GM23248 (cell line): ENCODE data around the gene IL12RB1. TPM values are rescaled to one million over a fixed set of nuclear protein-coding genes. Genes with fewer than 3 reads are reported as not detected.
"Not testable (repeated sequence)": the region's sequence is repeated elsewhere in the genome, so short reads cannot be mapped to it uniquely, and the experiment has no call there.

Experiments
- DNase-seq: peaks from one replicate; pipeline ENCODE4 v3.0.0-alpha.2; 2015
- H2AFZ ChIP-seq: fragments of 200-600 bp; sonication (generic); 2 replicates; pipeline ENCODE4 v1.6.1; 2016; ENCODE audit warnings: antibody characterized with exemption
- H3F3A ChIP-seq: fragments of 200-600 bp; sonication (generic); 2 replicates; pipeline ENCODE4 v1.6.1; 2016; ENCODE audit warnings: mild to moderate bottlenecking, antibody characterized with exemption, mixed run types; ENCODE audit not compliant: insufficient read depth
- H3K27ac ChIP-seq: fragments of 200-600 bp; sonication (generic); 2 replicates; pipeline ENCODE4 v1.5.1; 2016; ENCODE audit warnings: mild to moderate bottlenecking
- H3K27me3 ChIP-seq: fragments of 200-600 bp; sonication (generic); replicated peaks from 2 replicates; pipeline ENCODE4 v1.6.1; 2016; ENCODE audit warnings: mild to moderate bottlenecking; ENCODE audit not compliant: insufficient read depth
- H3K36me3 ChIP-seq: fragments of 200-600 bp; sonication (generic); 2 replicates; pipeline ENCODE4 v1.6.1; 2016; ENCODE audit warnings: low read depth, mild to moderate bottlenecking
- H3K4me1 ChIP-seq: fragments of 200-600 bp; sonication (generic); 2 replicates; pipeline ENCODE4 v1.6.1; 2016; ENCODE audit warnings: mild to moderate bottlenecking; ENCODE audit not compliant: insufficient read depth
- H3K4me2 ChIP-seq: fragments of 200-600 bp; sonication (generic); one replicate; pipeline ENCODE4 v1.6.1; 2016; ENCODE audit warnings: mild to moderate bottlenecking; ENCODE audit not compliant: unreplicated experiment
- H3K4me3 ChIP-seq: fragments of 200-600 bp; sonication (generic); 2 replicates; pipeline ENCODE4 v1.5.1; 2016; ENCODE audit warnings: mild to moderate bottlenecking
- H3K79me2 ChIP-seq: fragments of 200-600 bp; sonication (generic); 2 replicates; pipeline ENCODE4 v1.6.1; 2016; ENCODE audit warnings: mild to moderate bottlenecking; ENCODE audit not compliant: insufficient read depth
- H3K9ac ChIP-seq: fragments of 200-600 bp; sonication (generic); 2 replicates; pipeline ENCODE4 v1.6.1; 2016; ENCODE audit warnings: mild to moderate bottlenecking
- H3K9me2 ChIP-seq: fragments of 200-600 bp; sonication (generic); 2 replicates; pipeline ENCODE4 v1.6.1; 2016; ENCODE audit warnings: mixed run types, mild to moderate bottlenecking, moderate library complexity; ENCODE audit not compliant: insufficient read depth
- H3K9me3 ChIP-seq: fragments of 200-600 bp; sonication (generic); one replicate; pipeline ENCODE4 v1.6.1; 2017; ENCODE audit warnings: low read depth
- H4K20me1 ChIP-seq: fragments of 200-600 bp; sonication (generic); 2 replicates; pipeline ENCODE4 v1.6.0; 2016; ENCODE audit not compliant: insufficient read depth
- EZH2 ChIP-seq: fragments of 200-600 bp; sonication (generic); IDR thresholded peaks from 2 replicates; pipeline ENCODE4 v1.6.1; 2018; ENCODE audit warnings: antibody characterized with exemption, mild to moderate bottlenecking; ENCODE audit not compliant: insufficient read depth, poor library complexity, severe bottlenecking
- EZH2phosphoT487 ChIP-seq: fragments of 200-600 bp; sonication (generic); IDR thresholded peaks from 2 replicates; pipeline ENCODE4 v1.6.1; 2018; ENCODE audit warnings: antibody characterized with exemption, moderate library complexity, mild to moderate bottlenecking, low read depth; ENCODE audit not compliant: insufficient read depth
- WGBS, 2 experiments: methylation state at CpG; one replicate each; pipeline ENCODE4 v1.1.6; 2015 to 2017; ENCODE audit warnings: low lambda C conversion rate in 2 of 2, low coverage in 1 of 2; ENCODE audit errors: missing lambda C conversion rate in 2 of 2; 5-methylcytosine and 5-hydroxymethylcytosine counted together
- in situ Hi-C: fragments of 300-500 bp; cut with MboI; formaldehyde crosslinking; loops from 2 replicates; pipeline ENCODE4 v1.15.0; 2020
- polyA plus RNA-seq: library from polyadenylated mRNA; unstranded; fragments of >200 nt; fragmentation: Nextera tagmentation; extraction: Ambion mirVana; gene quantifications from 2 replicates; pipeline ENCODE4 v1.2.1, GENCODE V29; 2016
- total RNA-seq: library from RNA; depleted of rRNA; stranded (reverse); fragments of >200 nt; shearing (Covaris generic); gene quantifications from 2 replicates; pipeline ENCODE4 v1.2.3, GENCODE V29; 2014

Gene IL12RB1
- total and polyA plus RNA-seq, 2 experiments from 2014 or later = not detected

DNA sequence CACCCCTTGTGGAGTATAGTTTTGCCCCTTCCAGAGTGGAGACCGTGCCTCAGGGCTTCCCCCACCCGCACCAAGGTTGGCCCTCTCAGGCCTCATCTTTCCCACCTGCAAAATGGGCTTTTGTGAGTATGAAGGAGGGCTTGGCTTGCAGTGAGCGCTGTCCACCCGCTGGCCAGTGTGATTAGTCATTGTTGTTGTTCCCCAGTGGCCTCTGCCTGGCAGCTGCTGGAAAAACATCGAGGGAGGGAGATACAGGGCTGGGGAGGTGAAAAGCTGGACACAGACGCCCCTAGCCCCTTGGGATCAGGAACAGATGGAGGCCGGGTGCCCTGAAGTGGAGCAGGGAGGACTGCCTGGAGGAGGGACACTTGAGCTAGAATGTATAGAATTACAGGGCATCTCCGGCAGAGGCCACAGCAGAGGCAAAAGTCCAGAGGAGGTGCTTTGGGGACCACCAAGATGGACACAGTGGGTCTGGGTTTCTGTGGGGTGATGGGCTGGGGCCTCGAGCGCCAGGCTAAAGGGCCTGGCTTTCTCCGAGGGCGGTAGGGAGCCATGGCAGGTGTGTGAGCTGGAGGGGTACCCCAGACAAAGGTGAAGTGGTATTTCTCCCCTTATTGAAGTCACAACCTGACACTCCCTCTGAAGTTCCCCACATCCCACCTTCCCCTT, 3.9 kb upstream of the IL12RB1 start:
- Histone ChIP-seq H4K20me1 (no peaks in the 10 kb centered on the region), H3K4me2 (no peak overlapping the region), H3K9me2 (no peaks in the 10 kb centered on the region), H3K36me3 (no peaks in the 10 kb centered on the region), H3F3A (0 out of 2 replicates have a peak, but pooled peaks cover 5% of the 10 kb centered on the region), H3K4me1 (no peaks in the 10 kb centered on the region), H3K27ac (no peak overlapping the region), H3K9me3 (no peaks in the 10 kb centered on the region), H3K9ac (no peak overlapping the region), H3K4me3 (no peak overlapping the region), H3K27me3 (no peaks in the 10 kb centered on the region), H2AFZ (no peak overlapping the region), H3K79me2 (no peaks in the 10 kb centered on the region)
- TF ChIP-seq EZH2 (no peak), EZH2phosphoT487 (no peak)
- in situ Hi-C loops = no loop called here
- 59 to 64% methylated on average over 12 of the region's 12 CpGs for WGBS, 2 experiments
- peak; percentile 46 for DNase-seq

GRCh38 chr19:18089726-18090125, 3.0 kb upstream of the IL12RB1 start:
- no peak for DNase-seq
- Histone ChIP-seq H3K36me3 (no peaks in the 10 kb centered on the region), H3K9ac (no peak overlapping the region), H3K79me2 (no peaks in the 10 kb centered on the region), H3K9me3 (no peaks in the 10 kb centered on the region), H3K4me3 (no peak overlapping the region), H2AFZ (no peak overlapping the region), H3K27ac (no peak overlapping the region), H3K9me2 (no peaks in the 10 kb centered on the region), H3K4me1 (no peaks in the 10 kb centered on the region), H3F3A (0 out of 2 replicates have a peak, but pooled peaks cover 5% of the 10 kb centered on the region), H3K4me2 (no peak overlapping the region), H3K27me3 (no peaks in the 10 kb centered on the region), H4K20me1 (no peaks in the 10 kb centered on the region)
- TF ChIP-seq EZH2phosphoT487 = no peak
- no peak for TF ChIP-seq EZH2
- in situ Hi-C loops = no loop called here
- 74 to 84% methylated on average over 5 of the region's 5 CpGs for WGBS, 2 experiments

- H3K4me1 ChIP-seq, H3K9ac ChIP-seq, in situ Hi-C loops, H3K9me2 ChIP-seq, H3K4me2 ChIP-seq, H4K20me1 ChIP-seq, H3K36me3 ChIP-seq, H3K4me3 ChIP-seq, H3K79me2 ChIP-seq, H3K27me3 ChIP-seq, H3K27ac ChIP-seq, H3K9me3 ChIP-seq, H3F3A ChIP-seq, H2AFZ ChIP-seq: not testable (repeated sequence)
- DNase-seq = peak; percentile 60
- 45 to 49% methylated on average over 11 of the region's 11 CpGs for WGBS, 2 experiments
These were observed 2.4 kb upstream of the IL12RB1 start for GRCh38 chr19:18089096-18089541.

DNA sequence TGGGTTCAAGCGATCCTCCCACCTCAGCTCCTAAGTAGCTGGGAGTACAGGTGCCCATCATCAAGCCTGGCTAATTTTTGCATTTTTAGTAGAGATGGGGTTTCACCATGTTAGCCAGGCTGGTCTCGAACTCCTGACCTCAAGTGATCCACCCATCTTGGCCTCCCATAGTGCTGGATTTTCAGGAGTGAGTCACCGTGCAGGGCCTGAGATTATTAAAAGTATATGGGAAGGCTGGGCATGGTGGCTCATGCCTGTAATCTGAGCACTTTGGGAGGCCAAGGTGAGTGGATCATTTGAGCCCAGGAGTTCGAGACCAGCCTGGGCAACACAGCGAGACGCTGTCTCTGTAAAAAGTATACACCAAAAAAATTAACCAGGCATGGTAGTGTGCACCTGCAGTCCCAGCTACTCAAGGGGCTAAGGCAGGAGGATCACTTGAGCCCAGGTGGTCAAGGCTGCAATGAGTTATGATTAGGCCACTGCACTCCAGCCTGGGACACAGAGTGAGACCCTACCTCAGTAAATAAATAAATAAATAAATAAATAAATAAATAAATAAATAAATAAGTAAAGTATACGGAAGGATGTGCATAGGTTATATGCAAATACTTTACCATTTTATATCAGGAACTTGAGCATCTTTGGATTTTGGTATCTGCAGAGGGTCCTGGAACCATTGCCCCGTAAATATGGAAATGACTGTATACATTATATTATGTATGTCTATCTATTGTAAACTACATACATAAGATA, 854 bp downstream of the IL12RB1 start:
- in situ Hi-C loops = no loop called here
- TF ChIP-seq EZH2phosphoT487 = no peak
- TF ChIP-seq EZH2 = no peak
- DNase-seq = no peak
- no peak overlapping the region for H3K4me3 ChIP-seq
- H3K9me2 ChIP-seq = no peaks in the 10 kb centered on the region
- 0 out of 2 replicates have a peak, but pooled peaks cover 5% of the 10 kb centered on the region for H3F3A ChIP-seq
- 73 to 77% methylated on average over 8 of the region's 8 CpGs for WGBS, 2 experiments
- no peak overlapping the region for H3K9ac ChIP-seq
- H3K27ac ChIP-seq = no peak overlapping the region
- no peaks in the 10 kb centered on the region for H3K4me1 ChIP-seq
- no peak overlapping the region for H2AFZ ChIP-seq
- H3K9me3 ChIP-seq = no peaks in the 10 kb centered on the region
- H4K20me1 ChIP-seq = no peaks in the 10 kb centered on the region
- H3K36me3 ChIP-seq = no peaks in the 10 kb centered on the region
- no peaks in the 10 kb centered on the region for H3K27me3 ChIP-seq
- H3K79me2 ChIP-seq = no peaks in the 10 kb centered on the region
- no peak overlapping the region for H3K4me2 ChIP-seq
